ENCODE results near the gene ZBTB46. TPM values are rescaled to one million over a fixed set of nuclear protein-coding genes. Genes with fewer than 3 reads are reported as not detected.

The ZBTB46 gene
- total and polyA plus RNA-seq, 10 of the 15 experiments (the other 5 are each of a cell fraction or from before 2014, with no cell fraction given): 0.15 to 0.92 (median 0.34) TPM

DNA sequence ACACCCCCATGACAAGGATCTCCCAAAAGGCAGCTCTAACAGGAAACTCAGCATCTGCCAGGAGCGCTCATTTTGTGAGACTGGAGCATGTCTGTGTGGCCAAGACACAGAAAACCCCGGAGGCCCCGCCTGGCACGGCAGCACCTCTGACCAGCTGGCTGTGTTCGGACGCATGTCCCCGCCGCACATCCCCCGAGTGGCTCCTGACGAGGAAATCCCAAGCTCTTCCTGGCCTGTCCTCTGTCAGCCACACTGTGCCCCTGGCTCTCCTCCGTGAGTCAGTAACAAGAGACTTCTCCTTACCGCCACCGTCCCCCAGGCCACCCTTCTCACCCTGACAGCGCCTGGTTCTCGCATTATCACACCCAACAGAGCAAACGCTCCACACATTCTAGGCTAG, 77.1 kb downstream of the ZBTB46 start (continued):
- TF ChIP-seq, protein P1, sequence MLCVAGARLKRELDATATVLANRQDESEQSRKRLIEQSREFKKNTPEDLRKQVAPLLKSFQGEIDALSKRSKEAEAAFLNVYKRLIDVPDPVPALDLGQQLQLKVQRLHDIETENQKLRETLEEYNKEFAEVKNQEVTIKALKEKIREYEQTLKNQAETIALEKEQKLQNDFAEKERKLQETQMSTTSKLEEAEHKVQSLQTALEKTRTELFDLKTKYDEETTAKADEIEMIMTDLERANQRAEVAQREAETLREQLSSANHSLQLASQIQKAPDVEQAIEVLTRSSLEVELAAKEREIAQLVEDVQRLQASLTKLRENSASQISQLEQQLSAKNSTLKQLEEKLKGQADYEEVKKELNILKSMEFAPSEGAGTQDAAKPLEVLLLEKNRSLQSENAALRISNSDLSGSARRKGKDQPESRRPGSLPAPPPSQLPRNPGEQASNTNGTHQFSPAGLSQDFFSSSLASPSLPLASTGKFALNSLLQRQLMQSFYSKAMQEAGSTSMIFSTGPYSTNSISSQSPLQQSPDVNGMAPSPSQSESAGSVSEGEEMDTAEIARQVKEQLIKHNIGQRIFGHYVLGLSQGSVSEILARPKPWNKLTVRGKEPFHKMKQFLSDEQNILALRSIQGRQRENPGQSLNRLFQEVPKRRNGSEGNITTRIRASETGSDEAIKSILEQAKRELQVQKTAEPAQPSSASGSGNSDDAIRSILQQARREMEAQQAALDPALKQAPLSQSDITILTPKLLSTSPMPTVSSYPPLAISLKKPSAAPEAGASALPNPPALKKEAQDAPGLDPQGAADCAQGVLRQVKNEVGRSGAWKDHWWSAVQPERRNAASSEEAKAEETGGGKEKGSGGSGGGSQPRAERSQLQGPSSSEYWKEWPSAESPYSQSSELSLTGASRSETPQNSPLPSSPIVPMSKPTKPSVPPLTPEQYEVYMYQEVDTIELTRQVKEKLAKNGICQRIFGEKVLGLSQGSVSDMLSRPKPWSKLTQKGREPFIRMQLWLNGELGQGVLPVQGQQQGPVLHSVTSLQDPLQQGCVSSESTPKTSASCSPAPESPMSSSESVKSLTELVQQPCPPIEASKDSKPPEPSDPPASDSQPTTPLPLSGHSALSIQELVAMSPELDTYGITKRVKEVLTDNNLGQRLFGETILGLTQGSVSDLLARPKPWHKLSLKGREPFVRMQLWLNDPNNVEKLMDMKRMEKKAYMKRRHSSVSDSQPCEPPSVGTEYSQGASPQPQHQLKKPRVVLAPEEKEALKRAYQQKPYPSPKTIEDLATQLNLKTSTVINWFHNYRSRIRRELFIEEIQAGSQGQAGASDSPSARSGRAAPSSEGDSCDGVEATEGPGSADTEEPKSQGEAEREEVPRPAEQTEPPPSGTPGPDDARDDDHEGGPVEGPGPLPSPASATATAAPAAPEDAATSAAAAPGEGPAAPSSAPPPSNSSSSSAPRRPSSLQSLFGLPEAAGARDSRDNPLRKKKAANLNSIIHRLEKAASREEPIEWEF (IDR thresholded peaks at IDR 0.05; ENCODE audit: insufficient replicate concordance, low read depth, low read length): no peak
- TF ChIP-seq IRF4 (IDR thresholded peaks at IDR 0.05; ENCODE audit: low read depth, low read length) (no peak), SUPT20H (IDR thresholded peaks at IDR 0.05; ENCODE audit: borderline replicate concordance, control insufficient read depth, low read depth, low read length) (no peak)
- TF ChIP-seq, protein P2, sequence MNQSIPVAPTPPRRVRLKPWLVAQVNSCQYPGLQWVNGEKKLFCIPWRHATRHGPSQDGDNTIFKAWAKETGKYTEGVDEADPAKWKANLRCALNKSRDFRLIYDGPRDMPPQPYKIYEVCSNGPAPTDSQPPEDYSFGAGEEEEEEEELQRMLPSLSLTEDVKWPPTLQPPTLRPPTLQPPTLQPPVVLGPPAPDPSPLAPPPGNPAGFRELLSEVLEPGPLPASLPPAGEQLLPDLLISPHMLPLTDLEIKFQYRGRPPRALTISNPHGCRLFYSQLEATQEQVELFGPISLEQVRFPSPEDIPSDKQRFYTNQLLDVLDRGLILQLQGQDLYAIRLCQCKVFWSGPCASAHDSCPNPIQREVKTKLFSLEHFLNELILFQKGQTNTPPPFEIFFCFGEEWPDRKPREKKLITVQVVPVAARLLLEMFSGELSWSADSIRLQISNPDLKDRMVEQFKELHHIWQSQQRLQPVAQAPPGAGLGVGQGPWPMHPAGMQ (IDR thresholded peaks at IDR 0.05; ENCODE audit: borderline replicate concordance): no peak
- TF ChIP-seq, protein P3, sequence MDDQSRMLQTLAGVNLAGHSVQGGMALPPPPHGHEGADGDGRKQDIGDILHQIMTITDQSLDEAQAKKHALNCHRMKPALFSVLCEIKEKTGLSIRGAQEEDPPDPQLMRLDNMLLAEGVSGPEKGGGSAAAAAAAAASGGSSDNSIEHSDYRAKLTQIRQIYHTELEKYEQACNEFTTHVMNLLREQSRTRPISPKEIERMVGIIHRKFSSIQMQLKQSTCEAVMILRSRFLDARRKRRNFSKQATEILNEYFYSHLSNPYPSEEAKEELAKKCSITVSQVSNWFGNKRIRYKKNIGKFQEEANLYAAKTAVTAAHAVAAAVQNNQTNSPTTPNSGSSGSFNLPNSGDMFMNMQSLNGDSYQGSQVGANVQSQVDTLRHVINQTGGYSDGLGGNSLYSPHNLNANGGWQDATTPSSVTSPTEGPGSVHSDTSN (IDR thresholded peaks at IDR 0.05; ENCODE audit: insufficient replicate concordance, low read depth, low read length): no peak

Data from GM12878 (cell line).